ENCODE results near the gene MEIS2. TPM values are rescaled to one million over a fixed set of nuclear protein-coding genes. Genes with fewer than 3 reads are reported as not detected.

The MEIS2 gene
- total and polyA plus RNA-seq, 8 donors = 3.9 to 77.7 (median 25.9) TPM

- TF ChIP-seq POLR2AphosphoS5 (IDR thresholded peaks at IDR 0.05) = no peak
- no peak for TF ChIP-seq CTCF (IDR thresholded peaks at IDR 0.05)
- TF ChIP-seq EP300 (IDR thresholded peaks at IDR 0.05) = no peak
These were observed 12.8 kb upstream of the MEIS2 start for GRCh38 chr15:37112971-37113670.

GRCh38 chr15:37112171-37112570 lies 11.8 kb upstream of the MEIS2 start:
- H3K27ac ChIP-seq = peak overlapping the region in 4 of 5 donors; percentile 4 to 95 (median 64)
- intact Hi-C loops (cut with DNase I; ENCODE audit: low total_unique reads) = no loop called here
- WGBS, 5 donors = 47 to 66% (median 56%) methylated on average over 4 of the region's 4 CpGs

More at GRCh38 chr15:37112971-37113670, 12.8 kb upstream of the MEIS2 start:
- Histone ChIP-seq H3K27me3 (peaks cover 0 to 43% (median 16%) of the 10 kb centered on the region in 3 donors), H3K4me1 (peaks cover 7 to 34% (median 15%) of the 10 kb centered on the region in 4 donors), H3K9me3 (no peaks in the 10 kb centered on the region), H3K27ac (peak overlapping the region in 4 of 5 donors; percentile 24 to 95 (median 64)), H3K36me3 (no peaks in the 10 kb centered on the region), H3K4me3 (no peak overlapping the region)
- 86 to 94% (median 89%) methylated on average over 5 of the region's 5 CpGs for WGBS, 5 donors
- DNase-seq = no peak
- intact Hi-C loops (cut with DNase I; ENCODE audit: low total_unique reads) = no loop called here

GRCh38 chr15:37111427-37111717 lies 11.0 kb upstream of the MEIS2 start:
- intact Hi-C loops (cut with DNase I; ENCODE audit: low total_unique reads) = no loop called here
- peaks cover 12 to 44% (median 20%) of the 10 kb centered on the region in 4 donors for H3K4me1 ChIP-seq
- TF ChIP-seq POLR2A (IDR thresholded peaks at IDR 0.05) = no peak
- no peak for TF ChIP-seq EP300 (IDR thresholded peaks at IDR 0.05)
- no peak for TF ChIP-seq POLR2AphosphoS5 (IDR thresholded peaks at IDR 0.05)
- peak overlapping the region; percentile 38 to 50 (median 46) for H3K4me3 ChIP-seq
- no peaks in the 10 kb centered on the region for H3K36me3 ChIP-seq
- no peaks in the 10 kb centered on the region for H3K9me3 ChIP-seq
- no peak for DNase-seq
- H3K27me3 ChIP-seq = peaks cover 0 to 59% (median 19%) of the 10 kb centered on the region in 3 donors
- WGBS, 5 donors = 69 to 84% (median 80%) methylated on average over 3 of the region's 3 CpGs
- peak overlapping the region in 4 of 5 donors; percentile 33 to 95 (median 83) for H3K27ac ChIP-seq

More at GRCh38 chr15:37112171-37112570, 11.8 kb upstream of the MEIS2 start:
- H3K36me3 ChIP-seq = no peaks in the 10 kb centered on the region
- no peak for TF ChIP-seq POLR2AphosphoS5 (IDR thresholded peaks at IDR 0.05)
- no peak for TF ChIP-seq CTCF (IDR thresholded peaks at IDR 0.05)
- H3K27me3 ChIP-seq = peaks cover 0 to 51% (median 16%) of the 10 kb centered on the region in 3 donors
- H3K4me3 ChIP-seq = no peak overlapping the region
- no peaks in the 10 kb centered on the region for H3K9me3 ChIP-seq
- peak in 1 of 2 donors; percentile 52 for DNase-seq
- peaks cover 7 to 36% (median 15%) of the 10 kb centered on the region in 4 donors for H3K4me1 ChIP-seq

- Histone ChIP-seq H3K27me3 (peaks cover 0 to 69% (median 20%) of the 10 kb centered on the region in 3 donors), H3K4me3 (peak overlapping the region; percentile 38 to 50 (median 46)), H3K36me3 (no peaks in the 10 kb centered on the region), H3K4me1 (peaks cover 12 to 45% (median 22%) of the 10 kb centered on the region in 4 donors), H3K27ac (peak overlapping the region in 4 of 5 donors; percentile 33 to 95 (median 83)), H3K9me3 (no peaks in the 10 kb centered on the region)
- peak in 1 of 2 donors; percentile 75 for DNase-seq
- intact Hi-C loops (cut with DNase I; ENCODE audit: low total_unique reads) = loop anchor here (10.0 kb wide), 1 partner anchor 225 kb away; no protein-coding TSS in a partner anchor
- 12 to 22% (median 21%) methylated on average over 26 to 27 of the region's 27 CpGs for WGBS, 5 donors
- no peak for TF ChIP-seq CTCF (IDR thresholded peaks at IDR 0.05)
- no peak for TF ChIP-seq POLR2AphosphoS5 (IDR thresholded peaks at IDR 0.05)
- TF ChIP-seq POLR2A (IDR thresholded peaks at IDR 0.05) = no peak
- no peak for TF ChIP-seq EP300 (IDR thresholded peaks at IDR 0.05)
These were observed 9.7 kb upstream of the MEIS2 start for GRCh38 chr15:37109872-37110572.

Measured in stomach (tissue), 9 donors.